GM06990 (cell line): ENCODE data around the gene RAB13.

Experiments
- DNase-seq: peaks from one replicate; pipeline ENCODE4 v3.0.0-alpha.2; 2011; ENCODE audit not compliant: insufficient read length; ENCODE audit errors: extremely low read depth
- H3K27me3 ChIP-seq: replicated peaks from 2 replicates; pipeline ENCODE4 v1.6.0; 2011; ENCODE audit warnings: low read length; ENCODE audit not compliant: control insufficient read depth, insufficient read depth
- H3K36me3 ChIP-seq: 2 replicates; pipeline ENCODE4 v1.5.1; 2011; ENCODE audit warnings: low read length; ENCODE audit not compliant: control insufficient read depth, insufficient read depth
- H3K4me3 ChIP-seq: replicated peaks from 2 replicates; pipeline ENCODE4 v1.5.1; 2011; ENCODE audit warnings: low read depth, mild to moderate bottlenecking, control low read depth, low read length
- CTCF ChIP-seq: IDR thresholded peaks from 2 replicates; pipeline ENCODE4 v1.5.1; 2011; ENCODE audit warnings: low read length, control low read depth, mild to moderate bottlenecking, inconsistent platforms; ENCODE audit not compliant: insufficient read depth, poor library complexity, severe bottlenecking

RAB13 gene

GRCh38 chr1:153945795-153946621 lies 40.1 kb downstream of the RAB13 start:
- Histone ChIP-seq H3K4me3 (peak overlapping the region; percentile 79), H3K27me3 (no peaks in the 10 kb centered on the region), H3K36me3 (peaks cover 26% of the 10 kb centered on the region)
- DNase-seq, result peak; percentile 95
- TF ChIP-seq CTCF, result no peak

GRCh38 chr1:153945131-153945794 lies 40.9 kb downstream of the RAB13 start:
- Histone ChIP-seq H3K4me3 (peak overlapping the region; percentile 79), H3K27me3 (no peaks in the 10 kb centered on the region), H3K36me3 (peaks cover 34% of the 10 kb centered on the region)
- no peak for TF ChIP-seq CTCF
- DNase-seq, result peak; percentile 69

- Histone ChIP-seq H3K36me3 (peaks cover 38% of the 10 kb centered on the region), H3K4me3 (peak overlapping the region; percentile 79), H3K27me3 (no peaks in the 10 kb centered on the region)
- TF ChIP-seq CTCF, result no peak
- DNase-seq, result no peak
These were observed 41.4 kb downstream of the RAB13 start for GRCh38 chr1:153944827-153945117.

GRCh38 chr1:153944005-153944826 lies 41.9 kb downstream of the RAB13 start:
- Histone ChIP-seq H3K36me3 (peaks cover 41% of the 10 kb centered on the region), H3K4me3 (peak overlapping the region; percentile 79), H3K27me3 (no peaks in the 10 kb centered on the region)
- no peak for TF ChIP-seq CTCF
- DNase-seq, result no peak

GRCh38 chr1:153942766-153943549 lies 43.2 kb downstream of the RAB13 start:
- Histone ChIP-seq H3K36me3 (peaks cover 36% of the 10 kb centered on the region), H3K27me3 (no peaks in the 10 kb centered on the region), H3K4me3 (no peak overlapping the region)
- no peak for TF ChIP-seq CTCF
- no peak for DNase-seq
